OCI-LY3 (cell line): ENCODE measurements around the gene SLAMF6.

Experiments used
- H2AFZ ChIP-seq: fragments of 200-600, 300-600 bp; shearing (Covaris generic); 2 replicates; pipeline ENCODE4 v1.6.0; 2014; ENCODE audit warnings: antibody characterized with exemption, low read depth, low read length
- H3K27ac ChIP-seq: fragments of 200-600, 300-600 bp; sonication (generic); 2 replicates; pipeline ENCODE4 v1.5.1; 2014; ENCODE audit warnings: mild to moderate bottlenecking, low read length, moderate library complexity, mixed read lengths
- H3K27me3 ChIP-seq: fragments of 200-600, 300-600 bp; sonication (generic); 2 replicates; pipeline ENCODE4 v1.6.1; 2014; ENCODE audit warnings: low read depth, low read length, mixed read lengths
- H3K36me3 ChIP-seq: fragments of 200-600, 300-600 bp; sonication (generic); replicated peaks from 2 replicates; pipeline ENCODE3; 2014; ENCODE audit warnings: low read depth, low read length, mixed read lengths
- H3K4me1 ChIP-seq: fragments of 300-600, 200-600 bp; sonication (generic); 2 replicates; pipeline ENCODE4 v1.6.1; 2014; ENCODE audit warnings: low read length, mixed read lengths
- H3K4me2 ChIP-seq: fragments of 200-600, 300-600 bp; sonication (generic); 2 replicates; pipeline ENCODE4 v1.6.1; 2014; ENCODE audit warnings: low read length, mixed read lengths
- H3K4me3 ChIP-seq: fragments of 300-600, 200-600 bp; sonication (generic); 2 replicates; pipeline ENCODE4 v1.5.1; 2014; ENCODE audit warnings: antibody characterized with exemption, mild to moderate bottlenecking, low read length, moderate library complexity
- H3K79me2 ChIP-seq: fragments of 300-600, 200-600 bp; shearing (Covaris generic); 2 replicates; pipeline ENCODE4 v1.6.1; 2014; ENCODE audit warnings: mild to moderate bottlenecking, low read length, mixed read lengths
- H3K9ac ChIP-seq: fragments of 300-600, 200-600 bp; shearing (Covaris generic); 2 replicates; pipeline ENCODE4 v1.6.0; 2014; ENCODE audit warnings: mild to moderate bottlenecking, low read length, moderate library complexity
- H3K9me3 ChIP-seq: fragments of 200-600, 300-600 bp; shearing (Covaris generic); 2 replicates; pipeline ENCODE4 v1.6.1; 2014; ENCODE audit warnings: low read length, mixed read lengths; ENCODE audit not compliant: insufficient read depth
- H4K20me1 ChIP-seq: fragments of 200-600, 300-600 bp; sonication (generic); 2 replicates; pipeline ENCODE4 v1.6.1; 2016; ENCODE audit warnings: low read length, mixed read lengths; ENCODE audit not compliant: insufficient read depth
- CTCF ChIP-seq: fragments of 200-600, 300-600 bp; sonication (generic); IDR thresholded peaks from 2 replicates; pipeline ENCODE4 v1.5.1; 2014; ENCODE audit warnings: antibody characterized with exemption, low read length, low read depth
- EZH2phosphoT487 ChIP-seq: fragments of 200-600 bp; shearing (Covaris generic); IDR thresholded peaks from 2 replicates; pipeline ENCODE4 v1.6.1; 2018; ENCODE audit warnings: antibody characterized with exemption, mixed run types, low read depth

The SLAMF6 gene

GRCh38 chr1:160472112-160472511, 50.9 kb downstream of the SLAMF6 start:
- Histone ChIP-seq H2AFZ (no peak overlapping the region), H3K9me3 (no peaks in the 10 kb centered on the region), H3K36me3 (peaks cover 11% of the 10 kb centered on the region), H4K20me1 (no peaks in the 10 kb centered on the region), H3K79me2 (no peaks in the 10 kb centered on the region), H3K4me2 (peak overlapping the region; percentile 21), H3K4me3 (no peak overlapping the region), H3K27ac (peak overlapping the region; percentile 18), H3K4me1 (peaks cover 41% of the 10 kb centered on the region), H3K27me3 (no peaks in the 10 kb centered on the region), H3K9ac (no peak overlapping the region)
- no peak for TF ChIP-seq CTCF
- no peak for TF ChIP-seq EZH2phosphoT487

GRCh38 chr1:160471253-160471652, 51.8 kb downstream of the SLAMF6 start:
- TF ChIP-seq EZH2phosphoT487 (no peak), CTCF (no peak)
- Histone ChIP-seq H2AFZ (no peak overlapping the region), H3K27ac (peak overlapping the region; percentile 18), H3K9ac (no peak overlapping the region), H3K4me3 (no peak overlapping the region), H3K79me2 (no peaks in the 10 kb centered on the region), H3K27me3 (no peaks in the 10 kb centered on the region), H3K36me3 (peaks cover 11% of the 10 kb centered on the region), H4K20me1 (no peaks in the 10 kb centered on the region), H3K4me1 (peaks cover 50% of the 10 kb centered on the region), H3K9me3 (no peaks in the 10 kb centered on the region), H3K4me2 (peak overlapping the region; percentile 21)

- peaks cover 38% of the 10 kb centered on the region for H3K4me1 ChIP-seq
- no peak overlapping the region for H3K27ac ChIP-seq
- no peaks in the 10 kb centered on the region for H3K79me2 ChIP-seq
- no peak overlapping the region for H3K4me3 ChIP-seq
- 0 out of 2 replicates have a peak, but pooled peaks cover 5% of the 10 kb centered on the region for H3K9me3 ChIP-seq
- H3K4me2 ChIP-seq = no peak overlapping the region
- peaks cover 8% of the 10 kb centered on the region for H3K36me3 ChIP-seq
- no peaks in the 10 kb centered on the region for H4K20me1 ChIP-seq
- TF ChIP-seq EZH2phosphoT487 (no peak), CTCF (no peak)
- H3K9ac ChIP-seq = no peak overlapping the region
- H2AFZ ChIP-seq = no peak overlapping the region
- H3K27me3 ChIP-seq = no peaks in the 10 kb centered on the region
These were observed 55.5 kb downstream of the SLAMF6 start for GRCh38 chr1:160467576-160467975.

- Histone ChIP-seq H3K9me3 (0 out of 2 replicates have a peak, but pooled peaks cover 5% of the 10 kb centered on the region), H3K4me1 (peaks cover 33% of the 10 kb centered on the region), H4K20me1 (no peaks in the 10 kb centered on the region), H3K9ac (no peak overlapping the region), H3K27me3 (no peaks in the 10 kb centered on the region), H3K79me2 (no peaks in the 10 kb centered on the region), H3K4me2 (peak overlapping the region; percentile 36), H2AFZ (0 out of 2 replicates have a peak overlapping the region, but pooled peaks have one; percentile 4), H3K4me3 (no peak overlapping the region), H3K36me3 (peaks cover 3% of the 10 kb centered on the region), H3K27ac (no peak overlapping the region)
- TF ChIP-seq CTCF (no peak), EZH2phosphoT487 (no peak)
These were observed 56.1 kb downstream of the SLAMF6 start for GRCh38 chr1:160466961-160467360.
